B cell (primary cell): ENCODE data around the gene VNN1.

ENCODE experiments used
- EZH2 ChIP-seq: IDR thresholded peaks from 2 replicates; pipeline ENCODE4 v1.6.1; 2012; ENCODE audit warnings: borderline replicate concordance, low read depth, mild to moderate bottlenecking, moderate library complexity, low read length; ENCODE audit not compliant: insufficient read depth, poor library complexity, severe bottlenecking
- TF ChIP-seq, protein P1 (sequence below): fragments of 200-600 bp; IDR thresholded peaks from one replicate; pipeline ENCODE4 v1.8.0; 2022; ENCODE audit warnings: antibody characterized with exemption, mild to moderate bottlenecking

DNA sequence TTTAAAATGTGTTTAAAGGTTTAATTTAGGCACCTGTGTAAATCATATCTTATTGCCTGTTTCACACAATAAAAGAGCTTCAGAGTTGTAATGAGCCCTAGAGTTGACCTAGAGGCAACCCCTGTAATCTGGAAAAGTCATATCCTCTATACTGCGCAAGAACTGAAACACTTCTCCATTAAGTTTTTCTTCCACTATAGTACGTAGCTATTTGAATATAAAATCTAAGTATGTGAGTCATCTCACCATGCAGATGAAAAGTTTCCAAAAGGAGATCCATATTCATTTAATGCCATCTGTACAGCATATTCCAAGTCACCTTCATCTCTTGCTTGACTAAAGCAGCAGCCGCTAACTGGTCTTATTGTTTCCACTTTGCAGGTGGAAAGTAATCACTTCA, 28.8 kb downstream of the VNN1 start:
- TF ChIP-seq, protein P1, sequence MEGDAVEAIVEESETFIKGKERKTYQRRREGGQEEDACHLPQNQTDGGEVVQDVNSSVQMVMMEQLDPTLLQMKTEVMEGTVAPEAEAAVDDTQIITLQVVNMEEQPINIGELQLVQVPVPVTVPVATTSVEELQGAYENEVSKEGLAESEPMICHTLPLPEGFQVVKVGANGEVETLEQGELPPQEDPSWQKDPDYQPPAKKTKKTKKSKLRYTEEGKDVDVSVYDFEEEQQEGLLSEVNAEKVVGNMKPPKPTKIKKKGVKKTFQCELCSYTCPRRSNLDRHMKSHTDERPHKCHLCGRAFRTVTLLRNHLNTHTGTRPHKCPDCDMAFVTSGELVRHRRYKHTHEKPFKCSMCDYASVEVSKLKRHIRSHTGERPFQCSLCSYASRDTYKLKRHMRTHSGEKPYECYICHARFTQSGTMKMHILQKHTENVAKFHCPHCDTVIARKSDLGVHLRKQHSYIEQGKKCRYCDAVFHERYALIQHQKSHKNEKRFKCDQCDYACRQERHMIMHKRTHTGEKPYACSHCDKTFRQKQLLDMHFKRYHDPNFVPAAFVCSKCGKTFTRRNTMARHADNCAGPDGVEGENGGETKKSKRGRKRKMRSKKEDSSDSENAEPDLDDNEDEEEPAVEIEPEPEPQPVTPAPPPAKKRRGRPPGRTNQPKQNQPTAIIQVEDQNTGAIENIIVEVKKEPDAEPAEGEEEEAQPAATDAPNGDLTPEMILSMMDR, result no peak
- no peak for TF ChIP-seq EZH2
